Liver (tissue), 3 donors: ENCODE results near the gene TBL1XR1.

Experiments used
- CTCF ChIP-seq: fragments of 150-350 bp; IDR thresholded peaks from 2 replicates; pipeline ENCODE4 v1.5.1; 2017; ENCODE audit warnings: improper control_type of control experiment, low read depth, low read length; ENCODE audit not compliant: missing input control
- EGR1 ChIP-seq, 2 donors: IDR thresholded peaks; 2 replicates each; pipeline ENCODE4 v1.6.1; 2016 to 2018; ENCODE audit warnings: antibody characterized with exemption in 2 of 2, low read depth in 2 of 2
- HNF4G ChIP-seq: IDR thresholded peaks from 2 replicates; pipeline ENCODE4 v1.6.1; 2016; ENCODE audit warnings: antibody characterized with exemption
- JUND ChIP-seq, 2 donors: IDR thresholded peaks; 2 replicates each; pipeline ENCODE4 v1.6.1; 2016; ENCODE audit warnings: antibody characterized with exemption in 2 of 2
- MAX ChIP-seq: IDR thresholded peaks from 2 replicates; pipeline ENCODE4 v1.6.1; 2016; ENCODE audit warnings: antibody characterized with exemption
- TAF1 ChIP-seq: conservative IDR thresholded peaks from 2 replicates; pipeline ENCODE4 v1.6.1; 2016; ENCODE audit warnings: antibody characterized with exemption, mild to moderate bottlenecking
- ZBTB33 ChIP-seq: IDR thresholded peaks from 2 replicates; pipeline ENCODE4 v1.6.1; 2016; ENCODE audit warnings: antibody characterized with exemption
- TF ChIP-seq, protein P1 (sequence below): IDR thresholded peaks from 2 replicates; pipeline ENCODE4 v1.6.1; 2016; ENCODE audit warnings: antibody characterized with exemption
- donor health status: healthy.
- donor health status: healthy.

DNA sequence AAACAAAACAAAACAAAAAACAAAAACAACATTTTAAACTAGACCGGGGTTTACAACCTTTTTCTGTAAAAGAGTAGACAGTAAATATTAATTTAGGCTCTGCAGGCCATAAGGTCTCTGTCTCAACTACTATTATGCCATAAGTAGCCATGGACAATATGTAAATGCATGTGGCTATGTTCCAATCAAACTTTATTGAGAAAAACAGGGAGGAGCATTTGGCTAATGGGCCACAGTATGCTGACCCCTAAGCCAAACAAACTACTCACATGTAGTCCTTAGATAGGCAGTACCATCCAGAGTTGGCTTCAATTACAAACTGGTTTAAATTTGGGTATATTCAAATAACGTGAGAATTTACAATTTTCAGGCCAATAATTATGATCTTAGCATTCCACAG lies 144.2 kb downstream of the TBL1XR1 start:
- TF ChIP-seq ZBTB33: no peak
- TF ChIP-seq CTCF: no peak
- TF ChIP-seq TAF1: no peak
- TF ChIP-seq, protein P1, sequence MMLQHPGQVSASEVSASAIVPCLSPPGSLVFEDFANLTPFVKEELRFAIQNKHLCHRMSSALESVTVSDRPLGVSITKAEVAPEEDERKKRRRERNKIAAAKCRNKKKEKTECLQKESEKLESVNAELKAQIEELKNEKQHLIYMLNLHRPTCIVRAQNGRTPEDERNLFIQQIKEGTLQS: no peak
- no peak for TF ChIP-seq EGR1 (IDR thresholded peaks at IDR 0.05; ENCODE audit: low read depth in 2 of 2)
- TF ChIP-seq MAX: no peak
- no peak for TF ChIP-seq HNF4G
- TF ChIP-seq JUND (IDR thresholded peaks at IDR 0.05): no peak
